Sciatic nerve (tissue), 2 donors: ENCODE data around the gene STEEP1. TPM values are rescaled to one million over a fixed set of nuclear protein-coding genes. Genes with fewer than 3 reads are reported as not detected.
A peak's percentile ranks its signal among the peaks of the same experiment; 100 is the strongest.
"Not testable (repeated sequence)": the region's sequence is repeated elsewhere in the genome, so short reads cannot be mapped to it uniquely, and the experiment has no call there.

Experiments
- ATAC-seq: fragments of 200-7000 bp; cut with Tn5 transposase; one replicate; pipeline ENCODE4 v1.9.1; 2020; ENCODE audit warnings: mild to moderate bottlenecking, moderate library complexity
- DNase-seq: peaks from one replicate; pipeline ENCODE4 v3.0.0-alpha.2; 2020; ENCODE audit warnings: low spot score
- intact Hi-C: fragments of 100-400 bp; cut with DNase I; formaldehyde crosslinking; loops from one replicate; pipeline ENCODE4 v1.14.2; 2022
- total RNA-seq: library from RNA; stranded (reverse); fragmentation: NEBNext Ultra II Directional; extraction: Animal tissue kit (Norgen Biotek cat#: 25700); gene quantifications from one replicate; pipeline ENCODE4 v1.2.1, GENCODE V29; 2021
- donor health status: DM: no; HTN: no; CAD: no.
- donor health status: DM: no; HTN: no; CAD: no.

STEEP1 gene
- total RNA-seq, 1 donor from 2014 or later = 21.3 TPM

DNA sequence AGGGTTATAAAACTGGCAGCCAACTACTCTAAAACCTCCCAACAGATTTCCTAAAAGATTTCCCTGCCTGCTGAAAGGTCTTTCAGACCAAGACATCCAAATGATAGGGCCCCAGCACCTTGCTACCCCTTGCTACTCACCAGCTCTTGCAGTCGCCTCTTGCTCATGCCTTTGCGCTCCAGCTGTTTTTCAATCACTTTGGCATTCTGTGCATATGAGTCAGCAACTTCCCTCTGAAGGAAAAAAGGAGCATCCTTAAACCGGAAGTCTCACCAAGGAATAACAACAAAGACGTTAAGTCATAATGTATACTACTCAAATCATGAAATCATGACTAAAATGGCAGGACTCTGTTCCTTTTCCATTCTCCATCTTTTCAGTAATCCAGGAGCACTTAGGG lies 24.0 kb downstream of the STEEP1 start:
- ATAC-seq = no peak
- no peak for DNase-seq
- intact Hi-C loops = no loop called here

DNA sequence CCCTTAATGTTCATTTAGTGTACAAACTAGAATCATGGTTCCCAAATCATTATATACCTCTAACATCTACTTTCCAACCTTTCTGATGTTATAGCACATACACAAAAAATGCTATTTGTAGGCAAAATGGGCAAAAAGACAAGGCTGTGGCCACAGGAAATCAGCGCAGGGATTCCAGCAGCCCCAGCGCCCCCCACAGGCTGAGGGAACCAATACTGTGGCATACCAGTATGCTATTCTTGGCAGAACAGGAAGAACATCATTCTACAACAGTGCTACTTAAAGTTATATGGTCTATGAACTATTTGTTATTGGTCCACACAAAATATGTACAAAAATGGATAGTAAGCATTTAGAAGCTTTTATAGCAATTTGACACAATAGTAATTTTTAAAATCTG lies 25.3 kb downstream of the STEEP1 start:
- ATAC-seq = no peak
- no peak for DNase-seq
- intact Hi-C loops = no loop called here

DNA sequence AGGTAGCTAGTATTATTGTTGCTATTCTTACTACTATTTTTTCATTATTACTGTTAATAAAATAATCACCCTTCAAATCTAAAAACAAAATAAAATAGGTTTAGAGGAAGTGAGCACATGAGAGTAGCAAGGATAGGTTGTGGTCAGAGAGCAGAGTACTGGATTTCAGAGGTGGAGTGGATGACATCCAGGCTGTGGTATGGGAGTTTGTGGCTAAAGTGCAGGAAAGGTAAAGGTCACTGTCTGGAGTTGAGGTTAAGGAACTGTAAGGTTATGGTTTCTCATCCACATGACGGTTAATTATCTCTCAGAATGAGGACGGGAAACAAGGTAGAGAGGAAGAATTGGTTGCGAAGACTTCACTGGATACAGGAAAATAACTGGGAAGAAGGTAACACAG lies 27.7 kb downstream of the STEEP1 start:
- intact Hi-C loops = no loop called here
- ATAC-seq (no peak), DNase-seq (no peak)

DNA sequence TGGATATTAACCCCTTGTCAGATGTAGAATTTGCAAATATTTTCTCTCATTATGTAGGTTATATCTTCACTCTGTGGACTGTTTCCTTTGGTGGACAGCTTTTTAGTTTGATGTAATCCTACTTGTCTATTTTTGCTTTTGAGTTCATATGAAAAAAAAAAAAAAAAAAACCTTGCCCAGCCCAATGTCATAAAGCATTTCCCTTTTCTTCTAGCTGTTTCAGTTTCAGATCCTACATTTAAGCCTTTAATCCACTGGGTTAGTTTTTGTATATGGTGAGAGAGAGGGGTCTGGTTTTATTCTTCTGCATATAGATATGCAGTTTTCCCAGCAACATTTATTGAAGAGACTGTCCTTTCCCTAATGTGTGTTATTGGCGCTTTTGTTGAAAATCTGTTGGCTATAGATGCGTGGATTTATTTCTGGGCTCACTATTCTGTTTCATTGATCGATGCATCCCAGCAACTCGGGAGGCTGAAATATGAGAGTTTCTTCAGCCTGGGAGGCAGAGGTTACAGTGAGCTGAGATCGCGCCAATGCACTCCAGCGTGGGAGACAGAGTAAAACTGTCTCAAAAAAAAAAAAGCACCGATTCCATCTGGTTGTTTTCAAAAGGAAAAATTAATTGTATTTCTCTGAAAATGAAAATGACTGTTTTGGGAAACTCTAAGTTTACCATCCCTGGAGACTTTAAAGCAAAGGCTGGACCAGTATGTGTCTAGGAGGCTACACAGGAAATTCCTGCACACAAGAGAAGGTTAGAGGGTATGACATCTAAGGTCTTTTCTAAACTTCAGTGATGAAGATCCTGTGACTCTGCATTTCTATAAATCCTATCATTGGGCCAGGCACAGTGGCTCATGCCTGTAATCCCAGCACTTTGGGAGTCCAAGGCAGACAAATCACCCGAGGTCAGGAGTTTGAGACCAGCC lies 35.6 kb downstream of the STEEP1 start:
- ATAC-seq (no peak), DNase-seq (no peak)
- intact Hi-C loops = no loop called here

DNA sequence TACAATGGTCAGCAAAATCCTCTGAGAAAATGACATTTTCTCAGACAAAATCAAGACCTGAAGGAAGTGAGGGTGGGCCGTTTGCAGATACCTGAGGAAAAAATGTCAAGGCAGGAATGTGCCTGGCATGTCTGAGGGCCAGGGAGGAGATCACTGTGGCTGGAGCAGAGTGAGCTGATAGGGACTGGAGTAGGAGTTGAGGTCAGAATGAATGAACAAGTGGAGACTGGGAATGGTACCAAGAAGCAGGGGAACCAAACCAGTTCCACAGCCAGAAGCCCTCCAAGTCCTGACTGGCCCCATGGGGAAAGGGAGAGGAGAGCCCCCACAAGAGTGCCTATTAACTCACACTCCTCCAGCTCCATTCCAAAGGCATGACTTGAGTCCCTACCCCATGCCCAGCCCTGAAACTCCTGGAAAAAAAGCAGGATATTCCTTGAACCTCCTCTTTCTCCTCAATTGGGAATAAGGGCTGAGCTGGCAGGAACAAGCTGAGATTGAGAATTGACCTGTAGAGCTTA lies 41.5 kb downstream of the STEEP1 start:
- intact Hi-C loops = no loop called here
- DNase-seq (no peak), ATAC-seq (no peak)

DNA sequence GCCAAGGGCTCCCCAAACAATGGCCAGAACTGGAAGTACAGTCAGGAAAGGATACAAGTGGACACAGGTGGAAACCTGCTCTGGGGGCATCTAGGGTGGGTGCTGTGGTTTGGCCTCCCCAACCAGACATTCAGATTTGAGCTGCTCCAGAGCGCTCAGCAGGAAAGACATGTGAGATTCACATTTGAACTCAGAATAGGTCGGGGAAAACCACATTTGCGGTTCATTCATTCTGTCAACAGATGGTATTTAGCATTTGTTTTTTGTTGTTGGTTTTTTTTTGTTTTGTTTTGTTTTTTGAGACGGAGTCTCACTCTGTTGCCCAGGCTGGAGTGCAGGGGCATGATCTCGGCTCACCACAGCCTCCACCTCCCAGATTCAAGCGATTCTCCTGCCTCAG lies 44.0 kb downstream of the STEEP1 start:
- DNase-seq (no peak), ATAC-seq (no peak)
- intact Hi-C loops = no loop called here

DNA sequence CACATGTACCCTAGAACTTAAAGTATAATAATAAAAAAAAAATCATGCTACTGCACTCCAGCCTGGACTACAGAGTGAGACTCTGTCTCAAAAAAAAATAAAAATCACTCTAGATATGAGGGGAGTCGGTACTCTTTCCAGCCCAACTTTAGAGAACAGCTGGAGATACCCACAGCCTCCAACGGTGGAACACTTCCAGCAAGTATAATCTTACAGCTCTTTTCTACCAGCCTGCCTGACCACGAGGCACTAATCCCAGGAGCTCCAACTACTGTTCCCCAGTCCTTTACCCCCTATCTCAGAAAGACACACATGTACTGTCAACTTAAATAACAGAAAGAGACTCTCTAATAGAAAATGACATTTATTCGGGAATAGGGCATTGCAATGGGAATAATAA lies 46.8 kb downstream of the STEEP1 start:
- ATAC-seq (no peak), DNase-seq (no peak)
- intact Hi-C loops = no loop called here

DNA sequence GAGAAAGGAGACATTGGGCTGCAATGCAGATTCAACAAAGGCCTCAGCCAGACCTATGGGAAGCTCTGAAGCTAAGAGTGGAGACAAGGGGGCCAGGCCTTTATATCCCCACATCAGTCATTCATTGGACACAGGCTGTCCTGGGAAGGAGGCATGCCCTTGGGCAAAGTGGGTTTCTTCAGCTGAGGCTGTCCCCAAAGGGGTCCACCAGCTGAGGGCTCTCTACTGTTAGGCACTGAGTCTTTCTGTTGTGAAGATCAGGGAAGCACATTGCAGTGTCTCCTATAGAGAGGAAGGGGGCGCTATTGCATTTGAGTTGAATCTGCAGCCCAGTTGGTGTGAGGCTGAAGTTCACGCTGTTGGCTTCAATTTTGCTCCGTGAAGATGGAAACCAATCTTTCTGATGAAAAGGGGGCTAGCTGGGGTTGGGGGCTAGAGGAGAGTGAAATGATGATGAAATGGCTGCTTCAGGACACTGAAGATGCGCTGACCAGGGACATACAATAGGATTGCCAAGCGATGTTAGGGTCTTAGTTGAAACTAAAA lies 49.0 kb downstream of the STEEP1 start:
- DNase-seq = no peak
- peak; percentile 77 for ATAC-seq
- intact Hi-C loops = no loop called here

DNA sequence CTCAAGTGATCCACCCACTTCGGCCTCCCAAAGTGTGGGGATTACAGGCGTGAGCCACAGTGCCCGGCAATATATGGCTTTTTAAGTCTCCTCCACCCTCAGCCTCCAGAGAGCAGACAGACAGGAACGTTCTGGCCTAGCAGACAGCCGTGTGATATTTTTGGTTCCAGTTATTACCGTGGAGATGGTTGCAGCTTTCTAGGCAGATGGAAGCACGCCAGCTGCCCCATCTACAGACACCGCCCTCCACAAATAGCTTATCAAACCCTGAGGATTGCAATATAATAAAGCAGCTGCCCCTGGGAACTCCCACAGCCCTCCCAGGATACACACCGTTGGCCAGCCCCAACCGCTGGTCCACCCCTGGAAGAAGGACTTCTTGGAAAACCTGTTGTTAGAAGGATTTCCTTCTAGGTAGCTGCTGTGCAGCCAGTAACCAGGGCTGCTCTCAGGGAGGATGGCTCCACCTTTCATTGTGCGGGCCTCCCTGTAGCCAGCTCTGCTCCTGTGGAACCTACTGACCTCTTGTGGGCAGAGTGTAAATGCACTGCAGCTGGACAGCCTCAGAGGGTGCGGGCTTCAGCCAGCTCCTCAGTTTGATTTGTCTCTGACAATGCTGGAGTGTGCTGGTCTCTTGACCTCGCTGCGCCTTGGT lies 52.9 kb downstream of the STEEP1 start:
- ATAC-seq (peak; percentile 92), DNase-seq (peak; percentile 55)
- intact Hi-C loops = no loop called here

DNA sequence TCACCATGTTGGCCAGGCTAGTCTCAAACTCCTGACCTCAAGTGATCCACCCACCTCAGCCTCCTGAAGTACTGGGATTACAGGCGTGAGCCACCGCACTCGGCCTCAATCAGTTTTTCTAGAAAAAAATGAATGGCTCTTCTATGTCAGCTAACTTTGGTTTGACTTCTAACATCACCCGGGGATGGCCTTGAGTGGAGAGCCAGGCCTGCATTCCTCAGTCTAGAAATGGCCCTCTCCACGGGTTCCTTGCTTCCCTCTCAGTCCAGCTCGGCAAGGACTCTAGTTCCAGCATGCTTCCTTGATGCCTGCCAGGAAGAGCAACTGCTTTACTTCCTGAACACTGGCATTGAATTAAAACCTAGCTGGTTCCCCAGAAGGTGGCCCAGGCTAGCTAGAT lies 58.0 kb downstream of the STEEP1 start:
- DNase-seq (no peak), ATAC-seq (no peak)
- intact Hi-C loops = no loop called here

DNA sequence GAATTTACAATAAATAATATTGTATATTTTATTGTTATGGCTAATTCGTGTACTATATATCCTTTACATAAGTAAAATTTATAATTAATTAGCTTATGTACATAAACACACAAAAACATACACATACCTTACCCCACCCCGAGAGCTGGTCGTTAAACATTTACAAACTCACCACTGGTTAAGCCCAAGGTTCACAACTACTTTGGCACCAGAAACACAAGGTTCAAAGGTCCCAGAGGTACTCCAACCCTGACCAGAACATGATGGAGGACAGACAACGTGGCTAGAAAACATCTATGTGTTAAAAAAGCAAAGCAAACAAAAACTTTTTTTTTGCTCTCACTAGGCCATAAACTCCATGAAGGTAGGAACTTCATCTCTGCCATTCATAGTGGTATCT lies 59.3 kb downstream of the STEEP1 start:
- ATAC-seq (no peak), DNase-seq (no peak)
- intact Hi-C loops = no loop called here

DNA sequence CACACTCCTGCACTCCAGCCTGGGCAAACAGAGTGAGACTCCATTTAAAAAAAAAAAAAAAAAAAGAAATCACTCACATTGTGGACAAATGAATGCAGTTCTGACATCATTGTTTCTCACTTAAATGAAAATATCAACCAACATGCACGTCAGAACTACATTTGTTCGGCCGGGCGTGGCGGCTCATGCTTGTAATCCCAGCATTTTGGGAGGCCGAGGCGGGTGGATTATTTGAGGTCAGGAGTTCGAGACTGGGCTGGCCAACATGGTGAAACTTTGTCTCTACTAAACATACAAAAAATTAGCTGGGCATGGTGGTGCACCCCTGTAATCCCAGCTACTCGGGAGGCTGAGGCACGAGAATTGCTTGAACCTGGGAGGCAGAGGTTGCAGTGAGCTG lies 60.1 kb downstream of the STEEP1 start:
- intact Hi-C loops, ATAC-seq, DNase-seq: not testable (repeated sequence)

DNA sequence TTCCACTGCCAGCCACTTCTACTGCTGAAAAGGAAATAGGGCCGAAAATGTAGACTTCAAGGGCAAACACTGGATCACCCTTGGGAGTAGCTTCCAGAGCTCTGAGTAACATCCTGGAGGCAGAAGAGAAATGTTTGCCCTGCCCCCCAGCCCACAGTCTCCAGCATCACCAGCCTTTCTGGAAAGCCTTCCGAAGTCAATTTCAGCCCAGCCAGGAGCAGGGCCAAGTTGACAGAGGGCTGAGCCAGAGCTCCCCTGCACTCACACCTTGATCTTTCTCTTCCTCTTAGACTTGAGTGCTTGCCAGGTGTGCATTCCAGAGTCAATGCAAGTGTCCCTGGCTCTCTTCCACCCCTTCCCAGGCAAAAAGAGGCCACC lies 61.7 kb downstream of the STEEP1 start:
- ATAC-seq = peak; percentile 76
- no peak for DNase-seq
- intact Hi-C loops = no loop called here

DNA sequence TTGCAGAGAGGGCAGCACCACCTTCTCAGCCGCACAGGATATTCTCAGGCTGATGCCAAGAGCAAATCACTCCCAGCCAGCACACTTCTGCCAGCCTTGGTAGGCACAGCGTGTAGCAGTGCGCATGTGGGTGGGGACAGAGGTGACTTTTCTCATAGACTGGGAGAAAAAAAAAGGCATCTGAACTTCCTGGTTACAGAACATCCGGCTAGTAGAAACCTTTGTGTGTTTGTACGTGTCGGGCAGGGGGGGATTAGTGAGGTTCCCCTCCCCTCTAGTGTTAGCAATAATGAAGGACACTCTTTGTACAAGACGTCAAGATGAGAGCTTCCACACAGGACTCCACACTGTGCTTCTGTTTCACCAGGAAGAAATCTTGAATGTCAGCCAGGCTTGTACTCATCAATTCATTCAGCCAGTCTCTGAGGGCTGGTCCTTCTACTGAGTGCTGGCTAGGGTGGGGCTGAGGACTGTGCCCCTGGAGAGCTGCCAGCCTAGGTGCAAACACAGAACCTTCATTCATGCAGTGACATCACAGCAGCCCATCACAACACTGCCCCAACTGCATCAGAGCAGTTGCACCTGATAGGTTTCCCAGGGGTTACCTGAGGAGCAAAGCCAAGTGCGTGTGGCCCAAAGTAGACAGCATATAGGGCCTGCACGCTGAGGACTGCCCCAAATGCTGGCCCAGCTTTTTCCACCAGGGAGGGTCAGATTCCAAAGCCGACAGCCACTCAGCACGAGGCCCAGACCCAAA lies 62.3 kb downstream of the STEEP1 start:
- ATAC-seq = peak; percentile 58
- intact Hi-C loops = no loop called here

DNA sequence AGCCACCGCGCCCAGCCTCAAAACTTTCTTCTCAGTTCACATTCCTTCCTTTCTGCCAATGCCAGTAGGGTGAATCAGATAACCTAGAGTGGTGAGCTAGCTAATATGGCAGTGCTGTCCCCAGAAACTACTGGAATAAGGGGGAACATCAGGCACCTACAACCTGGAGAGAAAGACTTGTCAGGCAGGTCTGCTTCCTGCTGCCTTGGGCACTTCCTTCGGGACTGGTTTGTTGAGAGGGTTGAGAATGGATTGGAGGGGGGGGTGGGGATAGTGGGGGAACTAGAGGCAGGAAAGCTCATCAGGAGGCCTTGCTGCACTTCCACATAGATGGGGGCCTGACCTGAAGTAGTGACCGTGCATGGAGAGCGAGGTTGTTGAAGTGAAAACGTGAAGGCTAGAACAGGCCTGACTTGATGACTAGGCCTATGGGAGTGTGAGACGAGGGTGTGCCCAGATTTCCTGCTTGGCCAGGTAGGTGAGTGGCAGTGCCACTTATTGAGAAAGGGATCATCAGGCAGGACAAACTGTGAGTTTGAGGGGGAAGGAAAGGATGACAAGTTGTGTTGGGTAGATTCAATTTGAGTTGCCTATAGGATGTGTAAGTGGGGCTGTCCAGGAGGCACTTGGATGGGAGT lies 63.6 kb downstream of the STEEP1 start:
- DNase-seq (no peak), ATAC-seq (no peak)
- intact Hi-C loops = no loop called here

More for the DNA sequence above, 62.3 kb downstream of the STEEP1 start:
- no peak for DNase-seq

DNA sequence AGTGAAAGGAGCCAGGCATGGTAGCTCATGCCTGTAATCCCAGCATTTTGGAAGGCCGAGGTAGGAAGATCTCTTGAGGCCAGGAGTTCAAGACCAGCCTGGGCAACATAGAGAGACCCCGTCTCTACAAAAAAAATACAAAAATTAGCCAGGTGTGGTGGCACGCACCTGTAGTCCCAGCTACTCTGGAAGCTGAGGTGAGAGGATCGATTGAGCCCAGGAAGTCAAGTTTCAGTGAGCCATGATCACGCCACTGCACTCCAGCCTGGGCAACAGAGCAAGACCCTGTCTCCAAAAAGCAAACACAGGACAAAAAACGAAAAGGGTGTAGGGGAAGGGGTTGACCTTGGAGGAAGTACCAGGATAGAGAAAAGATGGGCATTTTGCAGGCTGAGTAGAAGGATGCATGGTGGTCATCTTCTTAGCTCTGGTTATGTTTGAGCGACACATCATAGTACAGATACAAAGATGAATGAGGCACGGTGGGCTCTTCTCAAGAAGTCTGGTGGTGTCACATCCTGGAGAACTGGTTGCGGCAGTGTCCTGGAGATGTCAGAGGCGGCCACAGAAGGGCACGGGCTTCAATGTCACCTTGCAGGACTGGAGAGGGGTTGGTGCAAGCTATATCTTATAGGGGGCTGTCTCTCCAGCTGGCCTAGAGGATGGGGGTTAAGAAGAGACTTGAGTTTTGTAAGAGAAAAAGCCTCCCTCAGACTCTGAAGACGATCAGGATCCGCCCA lies 65.0 kb downstream of the STEEP1 start:
- intact Hi-C loops = no loop called here
- DNase-seq (no peak), ATAC-seq (no peak)

DNA sequence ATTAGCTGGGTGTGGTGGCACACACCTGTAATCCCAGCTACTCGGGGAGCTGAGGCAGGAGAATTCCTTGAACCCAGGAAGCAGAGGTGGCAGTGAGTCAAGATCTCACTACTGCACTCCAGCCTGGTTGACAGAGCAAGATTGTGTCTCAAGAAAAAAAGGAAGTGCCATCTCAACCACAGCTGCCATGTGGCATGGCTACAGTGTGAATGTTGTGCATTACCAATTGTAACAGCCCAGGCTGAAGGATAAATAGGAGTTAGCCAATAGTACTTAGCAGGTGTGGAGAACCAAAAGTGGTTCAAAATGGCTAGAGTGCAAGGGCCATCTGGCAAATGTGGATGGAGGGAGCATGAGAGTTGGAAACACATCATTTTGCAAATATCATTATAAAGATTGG lies 68.0 kb downstream of the STEEP1 start:
- DNase-seq = no peak
- intact Hi-C loops = no loop called here
- no peak for ATAC-seq
